ENCODE results near the gene PLEKHO2.
"Not testable (repeated sequence)": the region's sequence is repeated elsewhere in the genome, so short reads cannot be mapped to it uniquely, and the experiment has no call there.

PLEKHO2 gene

GRCh38 chr15:64808785-64809453 is 32.8 kb upstream of the PLEKHO2 start:
- H3K27ac ChIP-seq (ENCODE audit: low read depth, low read length), result peak overlapping the region; percentile 96
- H3K9ac ChIP-seq (ENCODE audit: low read length), result peak overlapping the region; percentile 90
- peaks cover 75% of the 10 kb centered on the region for H3K4me1 ChIP-seq (ENCODE audit: control insufficient read depth, insufficient read depth, low read length)

DNA sequence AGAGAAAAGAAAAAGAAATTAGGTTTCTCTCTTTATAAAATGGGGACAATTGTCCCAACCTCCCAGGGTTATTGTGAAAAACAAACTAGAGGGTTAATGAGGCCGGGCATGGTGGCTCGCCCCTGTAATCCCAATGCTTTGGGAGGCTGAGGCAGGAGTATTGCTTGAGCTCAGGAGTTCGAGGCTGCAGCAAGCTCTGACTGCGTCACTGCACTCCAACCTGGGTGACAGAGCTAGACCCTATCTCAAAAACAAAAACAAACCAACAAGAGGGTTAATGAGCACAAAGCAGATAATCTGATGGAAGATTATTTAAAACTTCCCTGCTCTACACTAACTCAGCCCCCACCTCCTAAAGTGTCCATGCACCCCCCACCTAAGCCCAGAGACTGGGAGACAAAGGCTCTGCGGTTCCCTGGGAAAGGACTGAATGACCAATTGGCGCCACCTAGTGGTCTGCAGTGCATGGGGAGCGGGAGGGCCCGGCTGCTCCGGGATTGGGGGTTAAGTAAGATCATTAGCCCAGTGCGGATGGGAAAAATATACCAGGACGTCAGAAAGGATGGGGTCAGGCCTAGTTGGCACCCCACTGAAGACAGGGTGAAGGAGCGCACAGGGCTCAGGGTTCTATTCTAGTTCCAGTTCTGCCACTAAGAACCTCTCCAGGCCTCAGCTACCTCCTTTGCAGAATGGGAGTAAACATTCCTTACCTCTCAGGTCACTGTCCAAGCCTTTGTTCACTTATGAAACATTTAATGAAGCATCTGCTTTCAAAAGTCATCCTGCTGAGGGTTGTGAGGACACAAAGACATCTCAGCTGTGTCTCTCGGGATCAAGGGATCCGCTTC is 31.8 kb upstream of the PLEKHO2 start:
- peak overlapping the region; percentile 96 for H3K27ac ChIP-seq (ENCODE audit: low read depth, low read length)
- no peaks in the 10 kb centered on the region for H3K27me3 ChIP-seq (ENCODE audit: control insufficient read depth, insufficient read depth, low read length)
- peak overlapping the region; percentile 90 for H3K9ac ChIP-seq (ENCODE audit: low read length)
- no peaks in the 10 kb centered on the region for H3K36me3 ChIP-seq (ENCODE audit: control insufficient read depth, insufficient read depth, low read length)
- H3K4me3 ChIP-seq (ENCODE audit: low read depth, low read length), result peak overlapping the region; percentile 55
- no peaks in the 10 kb centered on the region for H3K9me3 ChIP-seq (ENCODE audit: control insufficient read depth, insufficient read depth, low read depth, low read length)
- peaks cover 75% of the 10 kb centered on the region for H3K4me1 ChIP-seq (ENCODE audit: control insufficient read depth, insufficient read depth, low read length)

More at GRCh38 chr15:64808785-64809453, 32.8 kb upstream of the PLEKHO2 start:
- H3K27me3 ChIP-seq (ENCODE audit: control insufficient read depth, insufficient read depth, low read length), result no peaks in the 10 kb centered on the region
- H3K4me3 ChIP-seq (ENCODE audit: low read depth, low read length), result peak overlapping the region; percentile 40
- H3K36me3 ChIP-seq (ENCODE audit: control insufficient read depth, insufficient read depth, low read length), result no peaks in the 10 kb centered on the region
- H3K9me3 ChIP-seq (ENCODE audit: control insufficient read depth, insufficient read depth, low read depth, low read length), result no peaks in the 10 kb centered on the region

GRCh38 chr15:64810497-64811326 is 31.0 kb upstream of the PLEKHO2 start:
- Histone ChIP-seq H3K27me3 (ENCODE audit: control insufficient read depth, insufficient read depth, low read length) (no peaks in the 10 kb centered on the region), H3K27ac (ENCODE audit: low read depth, low read length) (peak overlapping the region; percentile 96), H3K9ac (ENCODE audit: low read length) (peak overlapping the region; percentile 90), H3K9me3 (ENCODE audit: control insufficient read depth, insufficient read depth, low read depth, low read length) (no peaks in the 10 kb centered on the region), H3K36me3 (ENCODE audit: control insufficient read depth, insufficient read depth, low read length) (peaks cover 5% of the 10 kb centered on the region), H3K4me1 (ENCODE audit: control insufficient read depth, insufficient read depth, low read length) (peaks cover 75% of the 10 kb centered on the region), H3K4me3 (ENCODE audit: low read depth, low read length) (peak overlapping the region; percentile 55)

GRCh38 chr15:64813075-64813474 is 28.6 kb upstream of the PLEKHO2 start:
- Histone ChIP-seq H3K9ac (ENCODE audit: low read length) (no peak overlapping the region), H3K9me3 (ENCODE audit: control insufficient read depth, insufficient read depth, low read depth, low read length) (no peaks in the 10 kb centered on the region), H3K27ac (ENCODE audit: low read depth, low read length) (peak overlapping the region; percentile 96; the same call in 1 of the 2 replicates), H3K36me3 (ENCODE audit: control insufficient read depth, insufficient read depth, low read length) (peaks cover 24% of the 10 kb centered on the region), H3K4me3 (ENCODE audit: low read depth, low read length) (no peak overlapping the region), H3K4me1 (ENCODE audit: control insufficient read depth, insufficient read depth, low read length) (peaks cover 53% of the 10 kb centered on the region), H3K27me3 (ENCODE audit: control insufficient read depth, insufficient read depth, low read length) (no peaks in the 10 kb centered on the region)

- not testable (repeated sequence) for H3K27ac ChIP-seq (ENCODE audit: low read depth, low read length); H3K9ac ChIP-seq (ENCODE audit: low read length); H3K4me3 ChIP-seq (ENCODE audit: low read depth, low read length); H3K27me3 ChIP-seq (ENCODE audit: control insufficient read depth, insufficient read depth, low read length); H3K9me3 ChIP-seq (ENCODE audit: control insufficient read depth, insufficient read depth, low read depth, low read length)
- Histone ChIP-seq H3K36me3 (ENCODE audit: control insufficient read depth, insufficient read depth, low read length) (peaks cover 36% of the 10 kb centered on the region), H3K4me1 (ENCODE audit: control insufficient read depth, insufficient read depth, low read length) (peaks cover 43% of the 10 kb centered on the region)
Measured at GRCh38 chr15:64814283-64814682, 27.4 kb upstream of the PLEKHO2 start.

DNA sequence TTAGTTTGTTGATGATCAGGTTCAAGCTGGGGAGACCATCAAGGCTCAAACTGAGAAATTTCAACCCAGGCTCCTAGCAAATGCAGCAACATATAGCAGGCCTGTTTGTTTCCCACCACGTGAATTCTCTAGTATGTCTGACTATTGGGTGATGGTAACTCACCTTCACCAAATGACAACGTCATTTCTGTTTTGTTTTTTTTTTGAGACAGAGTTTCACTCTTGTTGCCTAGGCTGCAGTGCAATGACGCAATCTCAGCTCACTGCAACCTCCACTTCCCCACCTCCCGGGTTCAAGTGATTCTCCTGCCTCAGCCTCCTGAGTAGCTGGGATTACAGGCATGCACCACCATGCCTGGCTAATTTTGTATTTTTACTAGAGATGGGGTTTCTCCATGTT is 26.8 kb upstream of the PLEKHO2 start:
- peaks cover 37% of the 10 kb centered on the region for H3K4me1 ChIP-seq (ENCODE audit: control insufficient read depth, insufficient read depth, low read length)
- not testable (repeated sequence) for H3K27ac ChIP-seq (ENCODE audit: low read depth, low read length); H3K4me3 ChIP-seq (ENCODE audit: low read depth, low read length); H3K9ac ChIP-seq (ENCODE audit: low read length); H3K27me3 ChIP-seq (ENCODE audit: control insufficient read depth, insufficient read depth, low read length); H3K9me3 ChIP-seq (ENCODE audit: control insufficient read depth, insufficient read depth, low read depth, low read length)
- H3K36me3 ChIP-seq (ENCODE audit: control insufficient read depth, insufficient read depth, low read length), result peaks cover 43% of the 10 kb centered on the region

DNA sequence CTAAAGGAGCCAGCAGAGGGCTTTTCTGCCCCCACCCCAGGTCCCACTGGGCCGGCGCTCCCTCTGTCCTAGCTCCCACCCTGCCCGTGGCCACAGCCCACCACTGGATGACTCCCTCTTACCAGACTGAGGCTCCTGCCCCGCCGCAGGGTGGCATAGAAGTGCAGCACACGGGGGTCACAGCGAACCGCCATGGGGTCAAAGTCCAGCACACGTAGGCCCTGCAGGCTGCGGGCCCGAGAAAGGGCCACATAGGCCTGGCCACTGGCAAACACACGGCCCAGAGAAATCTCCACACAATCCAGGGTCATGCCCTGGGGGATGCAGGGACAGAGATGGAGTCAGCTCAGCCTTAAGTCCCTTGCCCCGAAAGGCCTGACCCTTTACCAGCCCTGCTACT is 25.3 kb upstream of the PLEKHO2 start:
- no peak overlapping the region for H3K9ac ChIP-seq (ENCODE audit: low read length)
- H3K4me1 ChIP-seq (ENCODE audit: control insufficient read depth, insufficient read depth, low read length), result peaks cover 23% of the 10 kb centered on the region
- H3K9me3 ChIP-seq (ENCODE audit: control insufficient read depth, insufficient read depth, low read depth, low read length), result no peaks in the 10 kb centered on the region
- no peak overlapping the region for H3K4me3 ChIP-seq (ENCODE audit: low read depth, low read length)
- peaks cover 57% of the 10 kb centered on the region for H3K36me3 ChIP-seq (ENCODE audit: control insufficient read depth, insufficient read depth, low read length)
- no peak overlapping the region for H3K27ac ChIP-seq (ENCODE audit: low read depth, low read length)
- no peaks in the 10 kb centered on the region for H3K27me3 ChIP-seq (ENCODE audit: control insufficient read depth, insufficient read depth, low read length)

DNA sequence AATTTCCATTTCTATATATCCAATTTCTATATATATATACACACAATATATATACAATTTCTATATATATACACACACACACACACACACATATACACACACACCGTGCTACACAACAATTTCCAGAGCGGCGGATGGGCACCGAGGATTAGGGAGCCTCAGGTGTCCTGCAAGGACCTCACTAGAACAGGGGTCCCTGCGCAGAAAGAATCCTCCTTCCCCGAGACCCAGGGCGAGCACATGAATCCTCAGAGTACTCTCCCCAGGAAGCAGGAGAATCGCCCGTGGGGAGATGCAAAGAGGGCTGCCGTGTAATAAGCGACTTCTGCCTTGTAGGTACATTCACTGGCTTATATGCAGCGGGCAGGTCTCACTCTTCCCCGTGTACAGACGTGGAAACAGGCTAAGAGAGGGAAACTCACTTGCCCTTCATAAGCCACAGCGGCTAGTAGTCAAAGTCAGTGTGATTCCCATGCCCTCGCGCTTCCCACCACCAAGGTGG is 16.7 kb upstream of the PLEKHO2 start:
- Histone ChIP-seq H3K27me3 (ENCODE audit: control insufficient read depth, insufficient read depth, low read length) (no peaks in the 10 kb centered on the region), H3K4me3 (ENCODE audit: low read depth, low read length) (peak overlapping the region; percentile 91), H3K4me1 (ENCODE audit: control insufficient read depth, insufficient read depth, low read length) (peaks cover 14% of the 10 kb centered on the region), H3K9ac (ENCODE audit: low read length) (peak overlapping the region; percentile 87), H3K9me3 (ENCODE audit: control insufficient read depth, insufficient read depth, low read depth, low read length) (no peaks in the 10 kb centered on the region), H3K27ac (ENCODE audit: low read depth, low read length) (peak overlapping the region; percentile 50; the same call in 1 of the 2 replicates), H3K36me3 (ENCODE audit: control insufficient read depth, insufficient read depth, low read length) (peaks cover 39% of the 10 kb centered on the region)

DNA sequence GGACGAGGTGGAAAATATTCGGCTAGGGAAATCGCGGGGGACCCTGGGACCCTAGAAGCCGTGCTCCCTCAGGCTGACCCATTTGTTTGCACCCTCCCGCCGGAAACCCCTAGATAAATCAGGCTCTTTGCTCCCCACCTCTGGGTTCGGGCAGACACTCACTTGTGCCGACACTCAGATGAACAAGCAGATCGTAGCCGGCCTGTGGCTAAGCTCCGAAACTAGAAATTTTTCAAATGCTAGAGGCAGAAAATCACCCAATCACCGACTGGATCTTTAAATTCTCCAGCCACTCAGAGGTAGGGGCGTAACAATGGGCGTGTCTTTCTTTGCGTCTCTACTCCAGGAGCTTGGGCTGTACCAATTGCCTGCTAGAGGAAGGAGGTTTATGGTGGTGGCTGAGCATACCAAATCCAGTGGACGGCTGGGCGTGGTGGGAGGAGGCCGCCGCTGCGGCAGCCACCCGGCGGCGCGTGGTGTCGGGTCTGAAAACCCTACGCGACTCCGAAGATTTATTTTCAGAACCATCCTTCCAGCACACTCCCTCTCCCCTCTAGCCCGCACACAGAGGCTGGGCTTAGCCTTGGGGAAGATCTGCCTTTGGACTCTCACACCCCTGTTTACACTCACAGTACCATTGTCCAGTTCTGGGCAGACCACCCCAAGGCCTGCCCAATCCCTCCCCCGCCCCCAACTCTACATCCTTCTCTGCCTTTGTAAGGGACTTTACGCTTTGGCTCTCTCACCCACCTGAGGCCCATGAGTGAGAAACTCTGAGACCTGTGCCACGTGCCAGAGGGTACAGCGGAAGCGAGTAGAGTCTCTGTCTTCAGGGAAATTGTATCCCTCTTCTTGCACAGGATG is 16.1 kb upstream of the PLEKHO2 start, which contains the start of gene PIF1:
PIF1 (minus strand) TSS at position 217 of the 864 bp plus-strand sequence. CDS start 1,312 bp downstream, outside the sequence.
- H3K4me1 ChIP-seq (ENCODE audit: control insufficient read depth, insufficient read depth, low read length), result peaks cover 14% of the 10 kb centered on the region
- H3K4me3 ChIP-seq (ENCODE audit: low read depth, low read length), result peak within 1 kb of the TSS; percentile 91
- peak within 1 kb of the TSS; percentile 87 for H3K9ac ChIP-seq (ENCODE audit: low read length)
- no peaks in the 10 kb centered on the region for H3K27me3 ChIP-seq (ENCODE audit: control insufficient read depth, insufficient read depth, low read length)
- H3K9me3 ChIP-seq (ENCODE audit: control insufficient read depth, insufficient read depth, low read depth, low read length), result no peaks in the 10 kb centered on the region
- H3K36me3 ChIP-seq (ENCODE audit: control insufficient read depth, insufficient read depth, low read length), result peaks cover 34% of the 10 kb centered on the region
- H3K27ac ChIP-seq (ENCODE audit: low read depth, low read length), result peak within 1 kb of the TSS; percentile 79

- Histone ChIP-seq H3K9ac (ENCODE audit: low read length) (no peak overlapping the region), H3K9me3 (ENCODE audit: control insufficient read depth, insufficient read depth, low read depth, low read length) (no peaks in the 10 kb centered on the region), H3K27ac (ENCODE audit: low read depth, low read length) (no peak overlapping the region), H3K4me1 (ENCODE audit: control insufficient read depth, insufficient read depth, low read length) (peaks cover 11% of the 10 kb centered on the region; the same call in 1 of the 2 replicates), H3K4me3 (ENCODE audit: low read depth, low read length) (no peak overlapping the region), H3K36me3 (ENCODE audit: control insufficient read depth, insufficient read depth, low read length) (peaks cover 8% of the 10 kb centered on the region; the same call in 1 of the 2 replicates), H3K27me3 (ENCODE audit: control insufficient read depth, insufficient read depth, low read length) (no peaks in the 10 kb centered on the region)
Measured at GRCh38 chr15:64828985-64829384, 12.7 kb upstream of the PLEKHO2 start.

All from HUES6 (cell line).